GM18511 (cell line): ENCODE measurements around the gene UTY.

Experiments used
- ATAC-seq: cut with Tn5 transposase; IDR thresholded peaks from one replicate; pipeline ENCODE4 v1.9.1; 2021; ENCODE audit warnings: mild to moderate bottlenecking, moderate library complexity; ENCODE audit not compliant: unreplicated experiment

UTY gene

GRCh38 chrY:13416869-13417661 is 62.8 kb downstream of the UTY start:
- no peak for ATAC-seq

DNA sequence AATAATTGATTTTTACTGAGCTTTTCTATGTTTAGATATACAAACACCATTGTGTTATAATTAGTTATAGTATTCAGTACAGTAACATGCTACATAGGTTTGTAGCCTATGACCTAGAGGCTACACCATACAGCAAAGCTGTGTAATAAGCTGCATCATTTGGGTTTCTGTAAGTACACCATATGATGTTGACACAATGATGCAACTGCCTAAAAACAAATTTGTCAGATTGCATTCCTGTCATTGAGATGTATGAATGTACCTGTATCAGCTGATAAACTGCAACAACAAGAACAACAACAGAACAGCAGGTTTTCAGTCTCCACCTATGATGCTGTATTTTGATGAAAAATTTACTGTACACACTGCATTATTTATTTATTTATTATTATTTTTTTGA is 64.3 kb downstream of the UTY start:
- no peak for ATAC-seq

DNA sequence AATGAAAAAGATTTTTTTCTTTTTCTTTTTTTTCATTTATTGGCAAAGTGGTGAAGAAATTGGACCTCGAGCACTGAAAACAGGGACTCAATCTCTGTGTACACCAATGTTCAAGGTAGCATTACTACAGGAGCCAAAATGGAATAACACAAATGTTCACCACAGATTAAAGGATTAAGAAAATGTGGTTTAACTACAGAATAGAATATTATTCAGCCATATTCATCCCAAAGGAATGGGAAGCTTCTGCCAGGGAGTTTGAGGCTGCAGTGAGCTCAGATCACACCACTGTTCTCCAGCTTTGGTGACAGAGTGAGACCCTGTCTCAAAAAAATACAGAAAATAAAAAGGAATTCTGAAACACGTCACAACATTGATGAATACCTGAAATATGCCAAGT is 81.0 kb downstream of the UTY start:
- no peak for ATAC-seq

- ATAC-seq, result no peak
Observed at GRCh38 chrY:13381110-13381683, 98.6 kb downstream of the UTY start.

- ATAC-seq, result no peak
Observed at GRCh38 chrY:13370868-13371800, 108.7 kb downstream of the UTY start.

- ATAC-seq, result no peak
Observed at GRCh38 chrY:13370245-13370644, 109.6 kb downstream of the UTY start.

GRCh38 chrY:13368513-13368845 is 111.4 kb downstream of the UTY start:
- ATAC-seq, result no peak

DNA sequence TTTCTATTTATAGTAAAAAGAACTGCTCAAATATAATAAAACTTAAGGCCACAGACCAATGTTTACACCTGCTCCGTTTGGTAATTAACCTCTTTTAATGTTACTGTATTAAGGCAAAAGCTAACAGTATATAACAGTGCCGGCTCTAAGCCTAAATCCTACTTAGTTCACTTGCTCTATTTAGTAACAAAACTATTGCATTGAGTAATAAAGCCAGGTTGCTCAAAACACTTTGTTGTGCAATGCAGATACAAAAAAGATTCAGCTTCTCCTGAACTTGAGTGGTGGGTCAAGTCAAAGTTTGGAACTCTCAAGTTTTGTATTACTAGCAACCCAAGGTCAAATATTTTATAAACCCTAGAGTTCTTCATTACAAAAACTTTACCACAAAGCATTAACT is 116.2 kb downstream of the UTY start:
- ATAC-seq, result no peak

- ATAC-seq, result no peak
Observed at GRCh38 chrY:13362662-13363061, 117.2 kb downstream of the UTY start.

DNA sequence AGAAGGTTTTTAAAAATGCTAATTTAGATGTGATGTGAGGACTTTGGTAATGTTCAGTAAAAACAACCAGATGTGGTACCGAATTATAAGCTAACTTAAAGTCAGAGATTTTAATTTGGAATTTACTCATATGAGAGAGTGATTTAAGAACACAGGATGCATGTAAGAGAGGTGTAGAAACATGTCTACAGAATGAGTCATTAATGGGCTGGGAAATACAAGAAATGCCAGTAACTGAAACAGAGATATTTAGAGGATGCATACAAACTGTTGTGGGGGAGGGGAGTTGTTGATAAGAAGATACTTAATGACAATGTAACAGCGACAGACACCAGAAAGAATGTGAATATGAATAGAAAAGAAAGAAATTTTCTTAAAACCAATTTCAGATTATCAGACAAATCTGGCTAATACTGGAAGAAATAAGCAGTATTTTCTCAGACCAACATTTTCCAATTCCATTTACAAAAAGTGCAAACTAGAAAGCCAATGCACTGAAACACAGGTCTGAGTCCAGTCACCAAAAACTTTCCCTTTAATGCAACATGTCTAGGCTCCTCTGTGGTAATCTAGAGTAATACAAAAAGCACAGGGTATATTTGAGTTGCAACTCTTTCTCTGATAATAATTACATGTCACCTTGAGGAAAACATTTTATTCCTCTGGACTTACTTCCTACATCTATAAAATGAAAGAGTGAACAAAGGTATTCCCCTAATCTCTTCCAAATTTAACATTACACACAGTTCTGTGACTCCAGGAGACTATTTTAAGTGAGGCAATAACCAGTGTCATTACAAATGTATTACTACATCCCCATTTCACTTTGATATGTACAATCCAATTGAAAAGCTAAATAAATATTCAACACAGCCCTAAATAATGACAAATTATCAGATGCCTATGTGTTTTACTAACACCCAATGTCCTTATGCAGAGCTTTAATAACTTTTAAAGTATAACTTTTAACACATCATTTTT is 117.9 kb downstream of the UTY start:
- ATAC-seq, result no peak

DNA sequence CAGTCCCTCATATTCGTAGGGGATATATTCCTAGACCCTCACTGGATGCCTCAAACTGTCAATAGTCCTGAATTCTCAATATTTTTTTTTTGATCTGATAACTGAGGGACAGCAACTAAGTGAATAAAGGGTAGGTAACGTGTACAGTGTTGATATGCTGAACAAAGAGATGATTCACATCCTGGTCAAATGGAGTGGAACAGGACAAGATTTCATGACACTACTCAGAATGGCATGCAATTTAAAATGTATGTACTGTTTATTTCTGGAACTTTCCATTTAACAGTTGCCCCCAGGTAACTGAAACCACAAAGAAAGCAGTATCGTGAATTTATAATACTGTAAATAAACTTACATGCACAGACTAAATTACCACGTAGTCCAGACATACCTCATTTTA is 128.4 kb downstream of the UTY start:
- ATAC-seq, result no peak

GRCh38 chrY:13347106-13347505 is 132.7 kb downstream of the UTY start:
- no peak for ATAC-seq

DNA sequence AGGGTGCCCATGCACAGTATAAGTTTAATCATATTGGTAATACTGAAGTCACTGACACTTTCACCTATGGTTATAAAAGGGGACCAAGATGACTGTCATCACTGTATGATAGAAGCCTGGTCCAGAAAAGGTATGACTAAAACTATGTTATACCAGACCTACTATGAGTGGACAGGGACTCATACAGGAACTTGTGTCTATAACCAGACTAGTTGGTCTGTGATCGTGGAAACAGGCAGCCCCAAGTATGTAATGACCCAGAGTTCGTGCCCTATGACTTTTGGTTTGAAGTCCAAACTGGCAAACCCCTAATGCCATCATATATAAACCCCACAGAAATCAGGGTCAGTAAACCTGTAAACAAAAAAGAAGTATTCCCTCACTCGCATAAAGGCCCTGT is 134.3 kb downstream of the UTY start:
- ATAC-seq, result no peak

DNA sequence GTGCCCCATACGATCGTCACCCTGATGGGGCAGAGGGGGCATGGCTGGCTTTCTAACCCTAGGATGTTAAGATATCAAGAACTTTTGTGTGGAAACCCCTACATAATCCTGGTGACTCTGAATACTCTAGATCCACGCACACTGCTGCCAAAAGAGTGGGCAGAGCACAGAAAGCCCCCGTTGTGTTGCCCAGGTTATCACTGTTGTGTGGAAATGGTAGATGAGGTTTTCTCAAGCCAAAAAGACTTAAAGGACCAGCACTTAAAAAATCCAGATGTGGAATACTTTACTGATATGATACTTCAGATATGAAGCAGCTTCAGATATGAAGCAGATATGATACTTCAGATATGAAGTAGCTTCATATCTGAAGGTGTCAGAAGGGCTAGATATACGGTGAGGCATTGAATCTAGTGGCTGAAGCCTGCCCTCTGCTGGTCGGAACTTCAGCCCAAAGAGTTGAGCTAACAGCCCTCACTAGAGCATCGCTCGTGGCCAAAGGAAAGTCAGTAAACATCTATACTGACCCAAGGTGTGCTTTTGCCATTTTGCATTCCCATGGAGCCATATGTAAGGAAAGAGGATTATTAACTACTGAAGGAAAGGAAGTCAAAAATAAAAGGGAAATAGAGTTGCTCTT is 136.4 kb downstream of the UTY start:
- no peak for ATAC-seq

- no peak for ATAC-seq
Observed at GRCh38 chrY:13339939-13340338, 139.9 kb downstream of the UTY start.

- ATAC-seq, result no peak
Observed at GRCh38 chrY:13339381-13339780, 140.5 kb downstream of the UTY start.

DNA sequence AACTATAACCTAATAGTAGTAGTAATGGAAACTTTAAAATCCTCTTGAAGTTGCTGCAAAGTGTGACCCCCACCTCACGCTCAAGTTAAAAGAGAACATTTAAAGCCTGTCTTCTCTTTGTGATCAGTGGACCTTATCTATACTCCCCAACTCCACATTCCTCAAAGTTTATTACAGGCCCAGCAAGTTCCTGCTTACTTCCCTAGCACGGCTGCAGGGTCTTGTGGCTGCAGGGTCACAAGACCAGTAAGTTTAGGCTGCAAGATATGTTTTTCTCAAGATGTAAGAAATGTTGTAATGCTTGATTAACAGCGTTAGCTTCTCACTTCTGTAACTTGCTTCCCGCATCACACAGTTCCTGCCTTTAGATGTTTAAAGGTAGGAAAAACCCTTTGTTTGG is 141.1 kb downstream of the UTY start:
- no peak for ATAC-seq

- no peak for ATAC-seq
Observed at GRCh38 chrY:13337934-13338333, 141.9 kb downstream of the UTY start.

- ATAC-seq, result no peak
Observed at GRCh38 chrY:13333791-13334190, 146.0 kb downstream of the UTY start.

DNA sequence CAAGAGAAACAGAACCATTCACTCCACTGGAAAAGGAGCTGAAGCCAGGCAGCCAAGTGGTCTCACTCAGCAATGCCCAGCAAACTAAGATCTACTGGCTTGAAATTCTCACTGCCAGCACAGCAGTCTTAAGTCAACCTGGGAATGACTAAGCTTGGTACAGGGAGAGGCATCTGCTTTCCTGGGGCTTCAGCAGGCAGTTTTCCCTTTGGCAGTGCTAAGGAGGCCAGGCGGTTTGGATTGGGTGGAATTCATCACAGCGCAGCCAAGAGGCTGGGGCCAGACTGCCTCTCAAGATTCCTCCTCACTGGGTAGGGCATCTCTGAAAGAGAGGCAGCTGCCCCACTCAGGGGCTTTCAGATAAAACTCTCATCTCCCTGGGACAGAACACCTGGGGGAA is 149.2 kb downstream of the UTY start:
- ATAC-seq, result no peak
